K562 (cell line): ENCODE measurements around the gene MIX23. TPM values are rescaled to one million over a fixed set of nuclear protein-coding genes. Genes with fewer than 3 reads are reported as not detected.

ENCODE experiments used
- COPS2 ChIP-seq: fragments of 450-650 bp; conservative IDR thresholded peaks from 2 replicates; pipeline ENCODE4 v1.6.1; 2016; ENCODE audit warnings: mild to moderate bottlenecking, moderate library complexity
- CTCF ChIP-seq, 3 experiments: IDR thresholded peaks in 2 of 3; conservative IDR thresholded peaks in 1 of 3; 2 replicates each; pipeline ENCODE4 v1.5.1; 2011 to 2012; ENCODE audit warnings: low read length in 3 of 3, mild to moderate bottlenecking in 3 of 3, control low read depth in 2 of 3, improper control_type of control experiment in 1 of 3, inconsistent platforms in 1 of 3, low read depth in 1 of 3, mixed read lengths in 1 of 3, moderate library complexity in 1 of 3; ENCODE audit not compliant: insufficient read depth in 2 of 3
- RAD21 ChIP-seq, 2 experiments: fragments of 250-450 bp in 1 of 2; fragments of 450-650 bp in 1 of 2; sonication (Bioruptor Pico) in 1 of 2; formaldehyde crosslinking in 1 of 2; IDR thresholded peaks in 1 of 2; conservative IDR thresholded peaks in 1 of 2; 2 replicates each; pipeline versions ENCODE4 v1.4.0 to v1.8.0; 2020 to 2022; ENCODE audit warnings: mild to moderate bottlenecking in 2 of 2, moderate library complexity in 1 of 2
- REST ChIP-seq, 2 experiments: fragments of 450-650 bp; formaldehyde crosslinking in 1 of 2; IDR thresholded peaks; 2 replicates each; pipeline versions ENCODE4 v1.4.0 to v1.6.1; 2014 to 2020; ENCODE audit warnings: mild to moderate bottlenecking in 2 of 2, borderline replicate concordance in 1 of 2, low read depth in 1 of 2
- polyA plus RNA-seq, 8 experiments: library from polyadenylated mRNA; depleted of rRNA in 4 of 8; stranded (reverse) in 5 of 8; unstranded in 3 of 8; fragments of >200 nt; fragmentation: Nextera tagmentation in 2 of 8; fragmentation: Illumina TruSeq in 1 of 8; extraction: Ambion mirVana in 2 of 8; extraction: Trizol in 1 of 8; gene quantifications; 2 replicates each; pipeline versions ENCODE4 v1.2.1 to v1.2.3, GENCODE V29; 2011 to 2014; ENCODE audit warnings: inconsistent platforms in 1 of 8, missing spikeins in 1 of 8
- total RNA-seq, 7 experiments: library from RNA; depleted of rRNA in 6 of 7; stranded (reverse); fragments of >200 nt in 6 of 7; fragmentation: Illumina TruSeq in 2 of 7; extraction: Trizol in 2 of 7; gene quantifications; 2 replicates each; pipeline versions ENCODE4 v1.2.1 to v1.2.3, GENCODE V29; 2011 to 2021; ENCODE audit warnings: low replicate concordance in 1 of 7

The MIX23 gene
- total and polyA plus RNA-seq, 9 of the 15 experiments (the other 6 are each of a cell fraction or from before 2014, with no cell fraction given) = 45.5 to 185 (median 106) TPM

- peak; percentile 32; the same call in 1 of the 2 replicates for TF ChIP-seq REST (IDR thresholded peaks at IDR 0.05; ENCODE audit: borderline replicate concordance)
- TF ChIP-seq REST (CRISPR knock-in tag; IDR thresholded peaks at IDR 0.05; ENCODE audit: low read depth) = no peak
- TF ChIP-seq RAD21 (CRISPR knock-in tag; conservative IDR thresholded peaks at IDR 0.05 in 1 of 2, IDR thresholded peaks at IDR 0.05 in 1 of 2) = peak; percentile 64 to 75
- TF ChIP-seq CTCF (IDR thresholded peaks at IDR 0.05 in 2 of 3, conservative IDR thresholded peaks at IDR 0.05 in 1 of 3; ENCODE audit: insufficient read depth in 2 of 3, low read depth in 1 of 3, low read length in 3 of 3) = peak; percentile 34 to 65 (median 59); a peak in 4 of 6 replicates
- TF ChIP-seq COPS2 = no peak
- TF ChIP-seq, all 486 proteins: peak for 4
These were observed 10.1 kb upstream of the MIX23 start (continued) for GRCh38 chr3:122392868-122393844.
